RWPE1 (cell line): ENCODE results near the gene ASB13.

Experiments used
- CTCF ChIA-PET: fragments of 350-600 bp; sonication (Branson Sonifier 250); formaldehyde crosslinking; extraction: SDS; loops from one replicate; lab custom pipeline; 2021; lab: Yijun Ruan, JAX
- POLR2A ChIA-PET: fragments of 400-600 bp; formaldehyde crosslinking; extraction: SDS; loops from one replicate; lab custom pipeline; 2020; ENCODE audit warnings: antibody characterized with exemption; ENCODE audit not compliant: low non-redundant PET; lab: Yijun Ruan, JAX
- DNase-seq: peaks from one replicate; pipeline ENCODE4 v3.0.0; 2012; ENCODE audit warnings: low spot score
- H3K27ac ChIP-seq: fragments of 450-650 bp; 2 replicates; pipeline ENCODE4 v1.5.1; 2017
- TF ChIP-seq, protein P1 (sequence below): fragments of 450-650 bp; conservative IDR thresholded peaks from 2 replicates; pipeline ENCODE4 v1.5.1; 2017; ENCODE audit warnings: low read depth, mild to moderate bottlenecking

ASB13 gene

DNA sequence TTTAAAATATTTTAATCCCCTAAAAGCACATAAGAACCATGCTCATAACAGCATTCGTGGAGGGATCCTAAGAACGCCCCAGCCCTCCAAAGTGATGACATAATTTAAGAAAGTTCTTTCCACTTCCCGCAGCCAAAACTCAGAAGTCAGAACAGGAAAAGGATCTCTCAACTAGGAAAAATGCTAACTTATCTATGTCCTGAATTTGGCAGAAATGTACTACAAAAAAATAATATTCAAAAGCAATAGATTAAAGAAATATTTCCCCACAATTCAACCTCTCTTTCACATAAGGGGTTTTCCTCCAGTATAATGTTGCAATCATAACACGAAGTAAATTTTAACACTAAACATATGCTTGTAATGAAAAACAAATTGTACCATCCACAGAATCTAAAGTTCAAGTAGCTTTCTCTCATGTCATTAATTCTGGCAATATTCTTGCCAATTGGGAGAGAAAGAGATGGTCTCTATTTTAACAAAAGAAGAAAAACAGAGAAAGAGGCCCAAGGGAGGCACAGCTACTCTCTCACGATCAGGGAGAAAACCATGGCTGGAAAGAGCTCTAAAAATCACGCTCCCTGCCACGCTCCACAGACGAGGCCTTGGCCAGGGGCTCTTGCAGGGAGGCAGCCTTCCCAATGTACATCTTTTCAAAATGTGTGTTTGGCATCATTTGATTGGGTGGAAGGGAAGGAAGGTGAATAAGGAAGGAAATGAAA, 22.9 kb downstream of the ASB13 start:
- H3K27ac ChIP-seq = no peak overlapping the region
- TF ChIP-seq, protein P1, sequence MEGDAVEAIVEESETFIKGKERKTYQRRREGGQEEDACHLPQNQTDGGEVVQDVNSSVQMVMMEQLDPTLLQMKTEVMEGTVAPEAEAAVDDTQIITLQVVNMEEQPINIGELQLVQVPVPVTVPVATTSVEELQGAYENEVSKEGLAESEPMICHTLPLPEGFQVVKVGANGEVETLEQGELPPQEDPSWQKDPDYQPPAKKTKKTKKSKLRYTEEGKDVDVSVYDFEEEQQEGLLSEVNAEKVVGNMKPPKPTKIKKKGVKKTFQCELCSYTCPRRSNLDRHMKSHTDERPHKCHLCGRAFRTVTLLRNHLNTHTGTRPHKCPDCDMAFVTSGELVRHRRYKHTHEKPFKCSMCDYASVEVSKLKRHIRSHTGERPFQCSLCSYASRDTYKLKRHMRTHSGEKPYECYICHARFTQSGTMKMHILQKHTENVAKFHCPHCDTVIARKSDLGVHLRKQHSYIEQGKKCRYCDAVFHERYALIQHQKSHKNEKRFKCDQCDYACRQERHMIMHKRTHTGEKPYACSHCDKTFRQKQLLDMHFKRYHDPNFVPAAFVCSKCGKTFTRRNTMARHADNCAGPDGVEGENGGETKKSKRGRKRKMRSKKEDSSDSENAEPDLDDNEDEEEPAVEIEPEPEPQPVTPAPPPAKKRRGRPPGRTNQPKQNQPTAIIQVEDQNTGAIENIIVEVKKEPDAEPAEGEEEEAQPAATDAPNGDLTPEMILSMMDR = no peak
- ChIA-PET POLR2A (no interaction called here), CTCF (interaction anchor here (0.6 kb wide), 1 partner anchor 446 kb away, joined by 5 read pairs; no protein-coding TSS in a partner anchor)
- DNase-seq = no peak

DNA sequence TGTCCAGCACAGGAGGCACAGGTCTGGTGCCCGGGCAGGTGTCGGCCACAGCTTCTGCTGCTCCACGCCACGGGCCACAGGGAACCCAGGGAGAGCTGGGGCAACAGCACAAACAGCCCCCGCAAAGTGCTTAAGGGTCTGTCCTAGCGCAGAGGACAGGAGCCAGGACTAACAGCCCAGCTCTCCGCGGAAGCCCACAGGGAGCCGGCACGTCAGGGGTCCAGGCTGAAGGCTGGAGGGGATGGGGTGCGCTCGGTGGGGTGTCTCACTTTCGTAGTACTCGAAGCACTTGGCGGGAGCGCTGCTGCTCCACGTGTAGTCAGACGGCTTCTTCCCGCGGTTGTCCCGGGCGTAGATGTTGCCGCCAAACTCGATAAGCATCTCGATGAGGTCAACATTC, 24.9 kb downstream of the ASB13 start:
- TF ChIP-seq, protein P1 = no peak
- no peak overlapping the region for H3K27ac ChIP-seq
- ChIA-PET POLR2A (no interaction called here), CTCF (no interaction called here)
- DNase-seq = no peak

DNA sequence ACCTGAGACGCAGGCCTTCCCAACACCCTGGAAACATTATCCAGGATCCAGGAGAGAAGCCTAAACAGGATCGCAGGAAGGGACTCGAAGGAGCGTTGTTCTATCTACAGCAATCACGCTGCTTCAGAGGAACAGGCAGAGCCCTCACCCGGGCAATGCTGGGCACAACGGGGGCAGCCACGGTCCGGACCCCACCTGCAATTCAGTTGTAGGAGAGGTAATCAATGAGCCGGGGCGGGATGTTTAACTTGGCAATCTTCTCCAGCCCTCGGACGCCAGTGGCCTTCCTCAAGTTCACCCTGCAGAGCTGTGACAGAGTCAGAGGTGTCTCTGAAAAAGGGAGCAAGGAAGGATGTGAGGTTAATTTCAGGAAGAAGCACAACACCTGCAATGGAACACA, 25.9 kb downstream of the ASB13 start:
- DNase-seq = no peak
- ChIA-PET POLR2A (no interaction called here), CTCF (no interaction called here)
- TF ChIP-seq, protein P1 = no peak
- H3K27ac ChIP-seq = no peak overlapping the region

DNA sequence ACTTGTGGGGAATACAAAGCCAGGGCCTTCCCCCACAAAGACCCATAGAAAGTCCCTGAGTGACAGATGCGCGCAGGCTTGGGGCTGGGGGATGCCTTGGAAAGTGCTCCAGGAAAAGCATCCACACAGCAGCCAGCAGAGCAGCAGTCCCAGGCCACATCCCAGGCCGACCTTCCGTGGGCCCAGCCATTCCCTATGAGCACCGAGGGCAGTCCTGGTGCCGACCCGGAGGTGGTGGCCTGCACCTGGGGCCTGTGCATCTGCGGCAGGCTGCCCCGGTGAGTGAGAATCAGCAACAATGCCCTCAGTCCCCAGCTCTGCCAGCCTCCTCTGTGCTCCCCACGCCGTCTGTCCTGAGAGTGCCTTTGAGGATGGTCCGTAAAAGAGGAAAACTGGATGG, 26.4 kb downstream of the ASB13 start:
- no peak for DNase-seq
- POLR2A ChIA-PET = no interaction called here
- CTCF ChIA-PET = interaction anchor here (0.5 to 0.7 kb wide), 2 partner anchors 22 to 117 kb away, joined by 3 to 6 read pairs; no protein-coding TSS in a partner anchor
- TF ChIP-seq, protein P1 = no peak
- H3K27ac ChIP-seq = no peak overlapping the region

DNA sequence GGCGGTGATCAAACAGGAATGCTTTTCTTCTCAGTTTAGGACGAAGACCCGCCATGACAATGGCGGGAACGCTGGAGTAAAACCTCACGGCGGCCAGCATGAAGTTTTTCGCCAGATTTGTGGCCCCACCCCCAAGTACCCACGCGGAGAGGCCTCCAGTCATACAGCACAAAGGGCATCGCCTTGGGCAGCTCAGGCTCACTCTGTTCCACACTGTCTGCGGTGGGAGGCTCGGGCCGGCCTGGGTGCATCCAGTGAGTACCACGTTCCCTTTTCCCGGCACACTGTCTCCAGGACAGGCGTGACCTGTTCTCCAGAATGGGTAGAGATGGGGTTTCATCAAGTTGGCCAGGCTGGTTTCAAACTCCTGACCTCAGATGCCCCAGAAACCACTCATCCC, 27.3 kb downstream of the ASB13 start:
- POLR2A ChIA-PET = no interaction called here
- CTCF ChIA-PET = interaction anchor here (0.6 kb wide), 1 partner anchor 233 kb away, joined by 4 read pairs; no protein-coding TSS in a partner anchor
- no peak overlapping the region for H3K27ac ChIP-seq
- TF ChIP-seq, protein P1 = no peak
- no peak for DNase-seq

DNA sequence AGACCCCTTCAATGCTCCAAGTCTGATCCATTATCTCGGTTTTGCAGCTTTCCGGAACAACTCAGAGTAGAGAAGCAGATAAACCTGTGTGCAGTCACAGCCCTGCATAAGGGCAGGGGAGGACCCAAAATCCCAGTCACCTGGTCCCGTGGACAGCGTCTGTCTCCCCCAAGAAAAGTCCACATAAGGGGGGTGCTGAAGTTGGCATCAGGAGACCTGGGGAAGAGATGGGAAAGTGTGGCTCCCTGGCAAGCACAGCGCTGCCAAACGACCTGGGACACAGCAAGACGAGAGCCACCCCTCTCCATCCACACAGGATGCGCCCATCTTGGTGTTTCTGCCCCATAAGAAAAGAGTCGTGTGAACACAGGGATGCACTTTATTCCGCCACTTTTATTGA, 27.9 kb downstream of the ASB13 start:
- POLR2A ChIA-PET = no interaction called here

More for the DNA sequence above, 27.9 kb downstream of the ASB13 start:
- no peak overlapping the region for H3K27ac ChIP-seq
- TF ChIP-seq, protein P1 = no peak
- CTCF ChIA-PET = no interaction called here
- no peak for DNase-seq
